Left ventricle myocardium inferior (tissue), 1 donor: ENCODE results near the gene ATP6V0B. TPM values are rescaled to one million over a fixed set of nuclear protein-coding genes. Genes with fewer than 3 reads are reported as not detected.

Experiments used
- DNase-seq: peaks from one replicate; pipeline ENCODE4 v3.0.0-alpha.2; 2020
- H3K27ac ChIP-seq: fragments of 200-600 bp; replicated peaks from 2 replicates; pipeline ENCODE4 v1.8.0; 2021
- H3K27me3 ChIP-seq: fragments of 200-600 bp; 2 replicates; pipeline ENCODE4 v1.8.0; 2021; ENCODE audit warnings: low read depth
- H3K36me3 ChIP-seq: fragments of 200-600 bp; 2 replicates; pipeline ENCODE4 v1.8.0; 2021
- H3K4me1 ChIP-seq: fragments of 200-600 bp; 2 replicates; pipeline ENCODE4 v1.8.0; 2021
- H3K4me3 ChIP-seq: fragments of 200-600 bp; 2 replicates; pipeline ENCODE4 v1.8.0; 2021; ENCODE audit warnings: mild to moderate bottlenecking, moderate library complexity
- H3K9me3 ChIP-seq: fragments of 200-600 bp; replicated peaks from 2 replicates; pipeline ENCODE4 v1.8.0; 2021
- intact Hi-C: fragments of 100-400 bp; cut with micrococcal nuclease; formaldehyde crosslinking; loops from one replicate; pipeline ENCODE4 v1.11.0; 2022
- total RNA-seq: library from RNA; stranded (reverse); fragmentation: NEBNext Ultra II Directional; extraction: Animal tissue kit (Norgen Biotek cat#: 25700); gene quantifications from one replicate; pipeline ENCODE4 v1.2.1, GENCODE V29; 2021
- TF ChIP-seq, protein P1 (sequence below): fragments of 200-600 bp; IDR thresholded peaks from 2 replicates; pipeline ENCODE4 v1.8.0; 2021; ENCODE audit warnings: antibody characterized with exemption, mild to moderate bottlenecking, borderline replicate concordance
- donor health status: DM: no; HTN: yes; CAD: no; lungs with severe emphysema.

The ATP6V0B gene
- total RNA-seq, 1 donor from 2014 or later, result 80.6 TPM

GRCh38 chr1:44021156-44021555 lies 46.4 kb downstream of the ATP6V0B start:
- H3K4me1 ChIP-seq, result peaks cover 7% of the 10 kb centered on the region
- H3K9me3 ChIP-seq, result no peaks in the 10 kb centered on the region
- TF ChIP-seq, protein P1, sequence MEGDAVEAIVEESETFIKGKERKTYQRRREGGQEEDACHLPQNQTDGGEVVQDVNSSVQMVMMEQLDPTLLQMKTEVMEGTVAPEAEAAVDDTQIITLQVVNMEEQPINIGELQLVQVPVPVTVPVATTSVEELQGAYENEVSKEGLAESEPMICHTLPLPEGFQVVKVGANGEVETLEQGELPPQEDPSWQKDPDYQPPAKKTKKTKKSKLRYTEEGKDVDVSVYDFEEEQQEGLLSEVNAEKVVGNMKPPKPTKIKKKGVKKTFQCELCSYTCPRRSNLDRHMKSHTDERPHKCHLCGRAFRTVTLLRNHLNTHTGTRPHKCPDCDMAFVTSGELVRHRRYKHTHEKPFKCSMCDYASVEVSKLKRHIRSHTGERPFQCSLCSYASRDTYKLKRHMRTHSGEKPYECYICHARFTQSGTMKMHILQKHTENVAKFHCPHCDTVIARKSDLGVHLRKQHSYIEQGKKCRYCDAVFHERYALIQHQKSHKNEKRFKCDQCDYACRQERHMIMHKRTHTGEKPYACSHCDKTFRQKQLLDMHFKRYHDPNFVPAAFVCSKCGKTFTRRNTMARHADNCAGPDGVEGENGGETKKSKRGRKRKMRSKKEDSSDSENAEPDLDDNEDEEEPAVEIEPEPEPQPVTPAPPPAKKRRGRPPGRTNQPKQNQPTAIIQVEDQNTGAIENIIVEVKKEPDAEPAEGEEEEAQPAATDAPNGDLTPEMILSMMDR, result no peak
- peaks cover 6% of the 10 kb centered on the region for H3K27me3 ChIP-seq
- no peak overlapping the region for H3K4me3 ChIP-seq
- H3K36me3 ChIP-seq, result no peaks in the 10 kb centered on the region
- no peak for DNase-seq
- intact Hi-C loops, result no loop called here
- H3K27ac ChIP-seq, result no peak overlapping the region

DNA sequence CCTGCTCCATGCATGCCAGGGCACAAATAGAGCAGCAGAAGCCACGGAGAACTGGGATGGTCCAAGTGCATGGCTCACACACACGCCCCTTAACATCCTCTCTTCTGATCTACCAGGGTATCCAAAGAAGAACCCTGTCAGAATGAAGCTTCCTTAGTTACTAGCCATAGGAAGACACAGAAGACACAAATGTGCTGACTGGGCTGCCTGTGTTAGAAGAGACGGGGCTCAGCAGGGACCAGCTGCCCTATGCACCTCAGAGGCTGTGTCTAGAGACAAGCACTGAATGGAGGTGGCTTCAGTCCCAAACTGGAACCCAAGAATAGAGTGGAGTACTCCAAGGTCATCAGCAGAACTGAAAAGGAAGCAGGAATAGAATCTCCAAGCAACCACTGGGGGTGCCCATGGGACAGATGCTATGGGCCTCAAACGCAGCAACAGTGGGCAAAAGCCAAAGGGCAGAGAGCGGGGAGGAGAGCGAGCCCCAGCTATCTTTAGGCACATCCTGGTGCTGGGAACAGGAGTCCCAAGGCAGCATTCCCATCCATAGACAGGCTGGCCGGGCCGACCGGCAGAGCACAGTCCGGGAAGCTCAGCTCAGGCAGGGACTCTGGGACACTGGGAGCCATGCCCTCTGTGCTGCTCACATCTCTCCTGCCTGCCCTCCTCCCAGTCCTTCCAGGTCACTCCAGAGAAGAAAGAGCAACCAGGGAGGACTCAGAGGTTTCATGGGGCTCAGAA lies 47.0 kb downstream of the ATP6V0B start:
- intact Hi-C loops, result no loop called here
- Histone ChIP-seq H3K4me1 (peaks cover 7% of the 10 kb centered on the region), H3K27me3 (peaks cover 6% of the 10 kb centered on the region), H3K9me3 (no peaks in the 10 kb centered on the region), H3K36me3 (no peaks in the 10 kb centered on the region), H3K4me3 (no peak overlapping the region), H3K27ac (peak overlapping the region; percentile 46)
- peak; percentile 25 for DNase-seq
- TF ChIP-seq, protein P1, result peak; percentile 33

DNA sequence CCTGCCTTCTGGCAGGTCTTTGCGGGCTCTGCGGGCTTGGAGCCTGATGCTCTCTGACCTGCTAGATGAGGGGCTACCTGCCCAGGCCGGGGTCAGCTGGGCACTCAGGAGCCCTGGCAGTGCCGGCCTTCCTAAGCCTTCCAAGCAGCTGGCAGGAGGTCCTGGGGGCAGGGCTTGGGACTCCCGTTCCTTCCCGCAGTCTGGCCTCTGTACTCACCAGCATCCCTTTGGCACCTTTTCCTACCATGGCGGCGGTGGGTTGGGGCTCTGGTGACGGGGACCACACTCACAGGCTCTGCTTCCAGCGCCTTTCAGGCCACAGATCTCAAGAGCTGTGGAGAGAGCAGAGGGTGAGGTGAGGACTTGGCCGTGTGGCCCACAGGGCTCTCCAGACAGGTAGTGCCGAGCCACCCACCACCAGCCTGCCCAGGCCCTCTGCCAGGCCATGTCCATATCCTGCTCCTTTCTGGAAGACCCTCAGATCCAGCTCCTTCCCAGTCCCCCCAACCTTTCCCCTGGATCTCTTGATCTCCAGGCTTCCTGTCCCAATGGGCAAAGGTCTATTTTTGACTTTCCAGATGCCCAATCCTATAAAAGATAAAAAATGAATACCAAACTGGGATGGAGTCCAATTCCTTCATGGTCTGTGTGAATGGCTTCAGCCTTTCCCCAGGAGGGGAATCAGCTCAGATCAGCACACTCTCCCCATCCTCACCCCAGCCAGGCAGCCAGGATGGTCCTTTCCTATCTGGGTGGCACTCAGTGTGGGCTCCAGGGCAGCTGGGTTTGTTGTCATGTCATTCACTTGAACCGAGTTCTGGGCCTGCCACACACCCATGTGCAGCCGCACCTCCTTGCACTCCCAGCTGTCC lies 49.5 kb downstream of the ATP6V0B start:
- Histone ChIP-seq H3K27ac (no peak overlapping the region), H3K4me3 (no peak overlapping the region), H3K36me3 (no peaks in the 10 kb centered on the region), H3K4me1 (peaks cover 11% of the 10 kb centered on the region), H3K9me3 (no peaks in the 10 kb centered on the region), H3K27me3 (peaks cover 6% of the 10 kb centered on the region)
- no peak for DNase-seq
- intact Hi-C loops, result no loop called here
- TF ChIP-seq, protein P1, result no peak

GRCh38 chr1:44024903-44025525 lies 50.3 kb downstream of the ATP6V0B start:
- no peak for DNase-seq

GRCh38 chr1:44025816-44026215 lies 51.1 kb downstream of the ATP6V0B start:
- H3K9me3 ChIP-seq, result no peaks in the 10 kb centered on the region
- TF ChIP-seq, protein P1, result no peak
- peaks cover 6% of the 10 kb centered on the region for H3K27me3 ChIP-seq
- DNase-seq, result no peak
- H3K36me3 ChIP-seq, result no peaks in the 10 kb centered on the region
- no peak overlapping the region for H3K4me3 ChIP-seq
- H3K4me1 ChIP-seq, result peaks cover 25% of the 10 kb centered on the region
- no peak overlapping the region for H3K27ac ChIP-seq
- intact Hi-C loops, result no loop called here

More at GRCh38 chr1:44024903-44025525, 50.3 kb downstream of the ATP6V0B start:
- Histone ChIP-seq H3K4me1 (peaks cover 17% of the 10 kb centered on the region), H3K27ac (no peak overlapping the region), H3K4me3 (no peak overlapping the region), H3K36me3 (no peaks in the 10 kb centered on the region), H3K27me3 (peaks cover 6% of the 10 kb centered on the region), H3K9me3 (no peaks in the 10 kb centered on the region)
- intact Hi-C loops, result no loop called here
- TF ChIP-seq, protein P1, result no peak
